HG03095 (cell line): ENCODE results near the gene ALDH1L2.

Source experiments
- ATAC-seq: cut with Tn5 transposase; IDR thresholded peaks from one replicate; pipeline ENCODE4 v1.9.1; 2021; ENCODE audit warnings: moderate library complexity; ENCODE audit not compliant: unreplicated experiment

The ALDH1L2 gene

GRCh38 chr12:105085501-105085900 lies 1.2 kb upstream of the ALDH1L2 start:
- no peak for ATAC-seq

- no peak for ATAC-seq
Measured at GRCh38 chr12:105083551-105084105, 630 bp downstream of the ALDH1L2 start.

GRCh38 chr12:105083031-105083430 lies 1.2 kb downstream of the ALDH1L2 start:
- ATAC-seq: no peak

DNA sequence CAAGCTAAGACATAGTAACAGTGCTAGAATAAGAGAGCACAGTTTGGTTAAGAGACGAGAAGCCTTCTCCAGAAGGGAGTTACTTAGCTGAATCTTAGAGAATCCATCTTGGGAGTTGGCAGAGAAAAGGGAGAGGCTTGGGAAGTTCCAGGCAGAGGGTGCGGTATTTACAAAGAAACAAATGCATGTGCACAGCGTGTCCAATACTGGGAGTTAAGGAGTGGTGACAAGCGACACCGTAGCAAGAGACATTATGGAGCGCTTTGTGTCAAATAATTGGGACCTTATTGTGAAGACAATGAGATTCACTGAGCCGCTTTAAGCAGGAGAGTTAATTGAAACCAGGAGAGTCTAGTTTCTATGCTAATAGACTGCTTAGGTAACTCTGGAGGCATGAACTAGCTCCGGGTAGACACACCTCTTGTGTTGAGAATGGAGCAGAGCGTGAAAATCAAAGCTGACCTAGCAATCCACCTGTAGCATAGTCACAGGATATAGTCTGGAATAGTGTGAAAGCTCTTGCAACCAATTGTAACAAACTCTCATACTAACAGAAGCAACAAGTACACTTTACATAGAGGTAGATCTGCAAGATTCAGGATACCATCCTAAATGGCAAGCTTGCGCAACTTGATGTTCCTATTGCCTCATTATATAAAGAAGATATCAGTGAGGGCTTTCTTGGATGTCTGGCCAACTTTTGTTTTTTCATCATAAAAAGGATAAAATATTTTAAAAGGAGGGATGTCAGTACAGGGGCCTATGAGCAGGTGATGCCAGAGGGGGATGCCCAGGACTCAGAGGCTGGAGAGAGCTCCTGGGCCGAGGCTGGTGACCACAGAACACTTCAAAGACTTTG lies 5.3 kb downstream of the ALDH1L2 start:
- ATAC-seq: no peak

- no peak for ATAC-seq
Measured at GRCh38 chr12:105077435-105077834, 6.8 kb downstream of the ALDH1L2 start.

DNA sequence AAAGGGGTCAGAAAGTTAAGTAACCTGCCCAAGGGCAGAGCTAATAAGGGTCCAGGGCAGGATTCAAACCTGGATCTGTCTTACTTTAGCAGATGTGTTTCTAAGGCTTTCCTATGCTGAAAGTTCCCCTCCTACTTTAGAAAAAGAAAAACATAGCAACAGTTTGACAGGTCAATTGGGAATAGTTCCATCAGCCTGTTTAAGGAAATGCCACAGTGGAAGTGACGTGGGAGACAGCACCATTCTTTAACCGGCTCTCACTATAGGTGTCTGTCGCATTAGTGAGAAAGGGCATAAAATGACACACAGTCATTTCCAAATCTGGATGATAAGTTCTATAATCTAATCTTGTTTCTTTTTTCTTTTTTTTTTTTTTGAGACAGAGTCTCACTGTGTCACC lies 7.3 kb downstream of the ALDH1L2 start:
- ATAC-seq: no peak

GRCh38 chr12:105076098-105076497 lies 8.2 kb downstream of the ALDH1L2 start:
- ATAC-seq: no peak

- ATAC-seq: peak; percentile 54
Measured at GRCh38 chr12:105072888-105073488, 11.3 kb downstream of the ALDH1L2 start.

DNA sequence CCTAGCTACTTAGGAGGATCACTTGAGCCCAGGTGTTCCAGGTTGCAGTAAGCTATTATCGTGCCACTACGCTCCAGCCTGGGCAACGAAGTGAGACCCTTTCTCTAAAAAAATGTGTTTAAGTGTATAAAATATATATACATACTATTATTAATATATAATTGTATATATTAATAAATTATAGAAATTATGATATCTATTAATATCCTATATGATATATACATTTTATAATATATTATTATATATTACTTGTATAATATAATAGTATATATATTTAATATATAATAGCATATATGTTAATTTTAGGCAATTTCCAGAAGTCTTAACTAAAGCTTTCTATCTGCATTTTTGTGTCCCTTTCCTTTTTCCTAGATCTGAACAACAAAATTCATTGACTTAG lies 12.3 kb downstream of the ALDH1L2 start:
- no peak for ATAC-seq

GRCh38 chr12:105069936-105070702 lies 14.1 kb downstream of the ALDH1L2 start:
- ATAC-seq: no peak

GRCh38 chr12:105067511-105068031 lies 16.7 kb downstream of the ALDH1L2 start:
- no peak for ATAC-seq

GRCh38 chr12:105064564-105065178 lies 19.6 kb downstream of the ALDH1L2 start:
- ATAC-seq: no peak

DNA sequence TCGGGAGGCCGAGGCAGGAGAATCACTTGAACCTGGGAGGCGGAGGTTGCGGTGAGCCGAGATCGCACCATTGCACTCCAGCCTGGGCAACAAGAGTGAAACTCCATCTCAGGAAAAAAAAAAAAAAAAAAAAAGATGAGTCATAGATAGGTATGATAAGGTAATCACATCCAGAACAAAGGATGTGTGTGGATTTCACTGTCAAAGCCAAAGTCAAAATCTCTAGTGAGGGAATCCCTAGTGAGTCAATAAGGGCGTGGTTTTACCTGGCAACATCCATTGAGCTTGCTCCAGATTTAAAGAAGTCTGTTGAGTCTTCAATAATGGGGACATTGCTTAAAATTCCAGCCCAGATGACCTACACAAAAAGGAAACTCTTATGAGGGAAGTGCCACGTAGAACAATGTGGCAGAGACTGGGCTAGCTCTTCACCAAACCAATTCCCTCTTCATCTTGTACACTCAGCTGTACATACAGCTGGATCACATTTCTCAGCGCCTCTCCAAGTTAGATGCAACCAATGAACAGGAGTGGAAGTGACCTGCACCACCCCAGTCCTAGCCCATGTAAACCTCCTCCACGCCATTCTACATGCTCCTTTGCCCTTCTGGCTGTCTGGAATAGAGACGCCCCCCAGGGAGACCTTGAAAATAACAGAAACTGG lies 23.4 kb downstream of the ALDH1L2 start:
- no peak for ATAC-seq

- ATAC-seq: no peak
Measured at GRCh38 chr12:105057174-105057573, 27.1 kb downstream of the ALDH1L2 start.

DNA sequence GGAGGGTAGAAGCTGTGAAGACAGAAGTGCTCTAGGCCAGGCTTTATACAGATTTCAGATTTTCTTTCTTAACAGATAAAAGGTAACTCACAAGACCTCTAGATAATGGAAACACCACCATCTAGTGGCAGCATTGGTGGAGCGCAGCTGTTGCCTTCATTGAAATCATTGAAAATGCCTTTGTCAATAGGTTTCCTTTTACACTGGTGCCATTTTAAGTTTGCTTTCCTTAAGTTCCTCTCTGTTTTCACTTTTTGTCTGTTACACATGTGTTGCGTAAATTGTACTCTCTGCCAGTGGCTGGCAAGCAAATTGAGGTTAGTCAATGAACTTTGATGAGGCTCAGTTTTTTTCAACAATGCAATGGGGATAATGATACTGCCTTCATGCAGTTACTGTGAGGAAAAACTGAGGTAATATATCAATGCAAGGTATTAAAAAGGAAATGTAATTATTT lies 31.1 kb downstream of the ALDH1L2 start:
- ATAC-seq: no peak

DNA sequence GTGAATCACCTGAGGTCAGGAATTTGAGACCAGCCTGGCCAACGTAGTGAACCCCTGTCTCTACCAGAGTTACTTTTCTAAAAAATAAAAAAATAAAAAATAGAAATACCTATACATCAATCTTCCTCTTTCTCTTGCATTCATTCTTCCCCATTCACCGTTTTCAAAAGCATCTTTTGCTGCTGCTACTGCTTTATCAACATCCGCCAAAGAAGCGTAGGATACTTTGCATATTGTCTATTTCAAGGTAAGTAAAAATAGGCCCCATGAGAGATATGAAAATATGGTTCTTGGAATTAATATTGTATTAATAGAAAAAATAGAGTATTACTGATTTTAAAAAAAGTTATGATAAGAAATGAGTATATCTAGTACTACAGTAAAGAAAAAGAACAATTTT lies 32.3 kb downstream of the ALDH1L2 start:
- ATAC-seq: no peak

DNA sequence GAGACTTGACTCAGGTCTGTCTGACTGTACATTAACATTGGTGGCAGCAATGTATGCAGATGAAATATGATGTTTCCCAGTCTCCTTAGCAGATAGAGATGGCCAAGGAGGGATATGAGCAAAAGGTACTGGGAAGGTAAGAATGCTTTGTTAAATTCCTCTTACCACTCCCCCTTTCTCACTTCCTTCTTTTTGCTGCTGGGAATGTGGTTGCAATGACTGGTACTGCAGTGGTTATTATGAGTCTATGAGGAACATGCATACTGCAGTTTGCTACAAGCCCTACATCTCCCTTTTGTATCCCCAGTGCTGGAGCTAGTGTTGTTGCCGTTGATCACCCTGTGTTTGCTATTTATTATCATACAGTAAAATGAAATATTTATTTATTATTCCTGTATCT lies 35.9 kb downstream of the ALDH1L2 start:
- ATAC-seq: no peak

GRCh38 chr12:105047308-105047707 lies 37.0 kb downstream of the ALDH1L2 start:
- ATAC-seq: no peak

DNA sequence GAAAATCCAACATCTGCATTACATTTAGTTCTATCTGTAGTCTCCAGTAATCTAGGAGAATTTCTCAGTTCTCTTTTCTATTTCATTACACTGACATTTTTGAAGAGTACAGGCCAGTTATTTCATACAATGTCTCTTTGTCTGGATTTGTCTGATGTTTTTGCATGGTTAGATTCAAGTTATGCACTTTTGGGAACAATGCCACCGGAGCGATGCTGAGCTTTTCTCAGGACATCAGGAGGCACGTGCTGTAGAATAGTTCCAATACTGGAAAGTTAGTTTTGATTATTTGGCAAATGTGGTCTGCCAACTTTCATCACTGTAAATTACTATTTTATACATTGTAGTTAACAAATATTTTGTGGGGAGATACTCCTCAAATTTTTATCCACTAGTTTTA lies 43.1 kb downstream of the ALDH1L2 start:
- no peak for ATAC-seq

GRCh38 chr12:105040476-105040875 lies 43.8 kb downstream of the ALDH1L2 start:
- no peak for ATAC-seq
